GM18868 (cell line): ENCODE data around the gene ITGA3.
"Not testable (repeated sequence)": the region's sequence is repeated elsewhere in the genome, so short reads cannot be mapped to it uniquely, and the experiment has no call there.

Experiments used
- ATAC-seq: cut with Tn5 transposase; IDR thresholded peaks from one replicate; pipeline ENCODE4 v1.9.1; 2021; ENCODE audit warnings: mild to moderate bottlenecking, moderate library complexity; ENCODE audit not compliant: unreplicated experiment

ITGA3 gene

GRCh38 chr17:50034498-50035364, 21.2 kb upstream of the ITGA3 start:
- no peak for ATAC-seq

- no peak for ATAC-seq
These were observed 20.5 kb upstream of the ITGA3 start for GRCh38 chr17:50035421-50035879.

- ATAC-seq = no peak
These were observed 20.0 kb upstream of the ITGA3 start for GRCh38 chr17:50035945-50036344.

- no peak for ATAC-seq
These were observed 19.3 kb upstream of the ITGA3 start for GRCh38 chr17:50036455-50037261.

- no peak for ATAC-seq
These were observed 18.4 kb upstream of the ITGA3 start for GRCh38 chr17:50037321-50038107.

- ATAC-seq = no peak
These were observed 16.9 kb upstream of the ITGA3 start for GRCh38 chr17:50039058-50039457.

GRCh38 chr17:50040496-50040895, 15.4 kb upstream of the ITGA3 start:
- not testable (repeated sequence) for ATAC-seq

GRCh38 chr17:50042211-50042610, 13.7 kb upstream of the ITGA3 start:
- no peak for ATAC-seq

- ATAC-seq = no peak
These were observed 12.4 kb upstream of the ITGA3 start for GRCh38 chr17:50043290-50044148.

- ATAC-seq = no peak
These were observed 11.4 kb upstream of the ITGA3 start for GRCh38 chr17:50044483-50044882.

- ATAC-seq = no peak
These were observed 10.8 kb upstream of the ITGA3 start for GRCh38 chr17:50045154-50045553.

- ATAC-seq = no peak
These were observed 9.7 kb upstream of the ITGA3 start for GRCh38 chr17:50046179-50046578.

GRCh38 chr17:50046667-50047066, 9.2 kb upstream of the ITGA3 start:
- no peak for ATAC-seq

- ATAC-seq = no peak
These were observed 8.8 kb upstream of the ITGA3 start for GRCh38 chr17:50047083-50047482.

GRCh38 chr17:50047488-50048126, 8.3 kb upstream of the ITGA3 start:
- ATAC-seq = no peak

- ATAC-seq = no peak
These were observed 7.7 kb upstream of the ITGA3 start for GRCh38 chr17:50048146-50048720.

- ATAC-seq = no peak
These were observed 6.9 kb upstream of the ITGA3 start for GRCh38 chr17:50048988-50049387.

- ATAC-seq = no peak
These were observed 6.3 kb upstream of the ITGA3 start for GRCh38 chr17:50049636-50050035.

- no peak for ATAC-seq
These were observed 5.4 kb upstream of the ITGA3 start for GRCh38 chr17:50050431-50051032.
